ENCODE results near the gene GRID1.

GRID1 gene

GRCh38 chr10:85659331-85659730 is 707.3 kb downstream of the GRID1 start:
- H3K4me3 ChIP-seq (ENCODE audit: low read length) = no peak overlapping the region
- H3K27me3 ChIP-seq (replicated peaks; ENCODE audit: insufficient read depth, low read length) = no peaks in the 10 kb centered on the region
- H3K9me3 ChIP-seq (replicated peaks; ENCODE audit: insufficient read depth, low read length) = no peaks in the 10 kb centered on the region
- H3K4me1 ChIP-seq (ENCODE audit: low read length) = no peaks in the 10 kb centered on the region
- TF ChIP-seq EZH2 (optimal IDR thresholded peaks at IDR 0.05; ENCODE audit: low read depth, low read length) (no peak), CTCF (IDR thresholded peaks at IDR 0.05; ENCODE audit: low read length) (no peak), EZH2phosphoT487 (IDR thresholded peaks at IDR 0.05; ENCODE audit: low read length) (no peak)
- H3K36me3 ChIP-seq (replicated peaks; ENCODE audit: insufficient read depth, low read length) = no peaks in the 10 kb centered on the region
- H3K4me2 ChIP-seq (ENCODE audit: low read depth, low read length) = no peak overlapping the region
- no peak for DNase-seq
- H3K9me2 ChIP-seq (replicated peaks; ENCODE audit: insufficient read depth, low read length) = no peaks in the 10 kb centered on the region
- no peaks in the 10 kb centered on the region for H3K79me2 ChIP-seq (ENCODE audit: low read length)
- H4K20me1 ChIP-seq (ENCODE audit: insufficient read depth, low read length) = no peaks in the 10 kb centered on the region
- H2AFZ ChIP-seq (ENCODE audit: low read length) = no peak overlapping the region
- H3K9ac ChIP-seq (ENCODE audit: low read length) = no peak overlapping the region
- no peaks in the 10 kb centered on the region for H3F3A ChIP-seq (ENCODE audit: insufficient read depth, low read length)
- H3K27ac ChIP-seq (ENCODE audit: low read length) = no peak overlapping the region

GRCh38 chr10:85658518-85658917 is 708.1 kb downstream of the GRID1 start:
- H3K79me2 ChIP-seq (ENCODE audit: low read length) = no peaks in the 10 kb centered on the region
- H3K9ac ChIP-seq (ENCODE audit: low read length) = no peak overlapping the region
- DNase-seq = no peak
- no peaks in the 10 kb centered on the region for H3K27me3 ChIP-seq (replicated peaks; ENCODE audit: insufficient read depth, low read length)
- H3K36me3 ChIP-seq (replicated peaks; ENCODE audit: insufficient read depth, low read length) = no peaks in the 10 kb centered on the region
- H3K9me2 ChIP-seq (replicated peaks; ENCODE audit: insufficient read depth, low read length) = no peaks in the 10 kb centered on the region
- H4K20me1 ChIP-seq (ENCODE audit: insufficient read depth, low read length) = no peaks in the 10 kb centered on the region
- no peak for TF ChIP-seq EZH2 (optimal IDR thresholded peaks at IDR 0.05; ENCODE audit: low read depth, low read length)
- TF ChIP-seq EZH2phosphoT487 (IDR thresholded peaks at IDR 0.05; ENCODE audit: low read length) = no peak
- no peak for TF ChIP-seq CTCF (IDR thresholded peaks at IDR 0.05; ENCODE audit: low read length)
- no peak overlapping the region for H2AFZ ChIP-seq (ENCODE audit: low read length)
- no peaks in the 10 kb centered on the region for H3F3A ChIP-seq (ENCODE audit: insufficient read depth, low read length)
- no peak overlapping the region for H3K4me3 ChIP-seq (ENCODE audit: low read length)
- no peak overlapping the region for H3K4me2 ChIP-seq (ENCODE audit: low read depth, low read length)
- H3K9me3 ChIP-seq (replicated peaks; ENCODE audit: insufficient read depth, low read length) = no peaks in the 10 kb centered on the region
- no peak overlapping the region for H3K27ac ChIP-seq (ENCODE audit: low read length)
- H3K4me1 ChIP-seq (ENCODE audit: low read length) = no peaks in the 10 kb centered on the region

GRCh38 chr10:85657476-85658113 is 709.0 kb downstream of the GRID1 start:
- Histone ChIP-seq H3K9me2 (replicated peaks; ENCODE audit: insufficient read depth, low read length) (no peaks in the 10 kb centered on the region), H3K9ac (ENCODE audit: low read length) (no peak overlapping the region), H3K4me3 (ENCODE audit: low read length) (no peak overlapping the region), H3K36me3 (replicated peaks; ENCODE audit: insufficient read depth, low read length) (no peaks in the 10 kb centered on the region), H3F3A (ENCODE audit: insufficient read depth, low read length) (no peaks in the 10 kb centered on the region), H3K4me2 (ENCODE audit: low read depth, low read length) (no peak overlapping the region), H3K27ac (ENCODE audit: low read length) (no peak overlapping the region), H3K4me1 (ENCODE audit: low read length) (no peaks in the 10 kb centered on the region), H3K79me2 (ENCODE audit: low read length) (no peaks in the 10 kb centered on the region), H3K9me3 (replicated peaks; ENCODE audit: insufficient read depth, low read length) (no peaks in the 10 kb centered on the region), H2AFZ (ENCODE audit: low read length) (no peak overlapping the region), H4K20me1 (ENCODE audit: insufficient read depth, low read length) (no peaks in the 10 kb centered on the region), H3K27me3 (replicated peaks; ENCODE audit: insufficient read depth, low read length) (no peaks in the 10 kb centered on the region)
- TF ChIP-seq CTCF (IDR thresholded peaks at IDR 0.05; ENCODE audit: low read length) (no peak), EZH2phosphoT487 (IDR thresholded peaks at IDR 0.05; ENCODE audit: low read length) (no peak), EZH2 (optimal IDR thresholded peaks at IDR 0.05; ENCODE audit: low read depth, low read length) (no peak)
- no peak for DNase-seq
